Measurements from ENCODE around the gene NOL4L. TPM values are rescaled to one million over a fixed set of nuclear protein-coding genes. Genes with fewer than 3 reads are reported as not detected.

The NOL4L gene
- total RNA-seq, 1 donor from 2014 or later = 27.8 TPM

DNA sequence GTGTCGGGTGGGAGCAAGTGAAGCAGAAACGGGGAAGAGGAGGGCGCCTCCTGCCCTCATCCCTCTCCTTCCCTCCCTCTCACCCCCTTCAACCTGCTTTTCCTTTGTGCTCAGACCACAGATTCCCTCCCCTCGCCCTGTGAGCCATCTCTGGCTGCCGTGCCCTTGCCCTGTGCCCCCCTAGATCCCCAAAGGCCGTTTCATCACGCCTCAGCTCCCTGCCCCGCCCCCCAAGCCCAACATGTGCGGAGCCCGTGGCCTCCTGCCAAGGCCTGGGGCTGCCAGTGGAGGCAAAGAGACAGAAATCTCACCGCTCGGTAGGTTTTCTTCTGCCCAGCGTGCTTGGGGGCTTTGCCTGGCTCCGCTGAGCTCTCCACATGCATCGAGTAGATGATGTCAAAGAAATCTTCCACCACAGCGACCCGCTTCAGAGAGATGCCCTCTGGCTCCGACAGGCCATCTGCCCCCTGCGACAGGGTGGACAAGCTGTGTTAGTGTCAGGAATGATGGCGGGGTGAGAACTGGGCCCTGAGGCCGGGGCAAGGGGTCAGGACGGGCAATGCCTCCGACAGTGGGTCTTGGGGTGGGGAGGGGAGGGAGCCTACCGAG lies 57.6 kb downstream of the NOL4L start:
- intact Hi-C loops (cut with micrococcal nuclease) = no loop called here

- intact Hi-C loops (cut with micrococcal nuclease) = no loop called here
Measured at GRCh38 chr20:32527052-32527446, 58.1 kb downstream of the NOL4L start.

GRCh38 chr20:32526541-32526940 lies 58.6 kb downstream of the NOL4L start:
- intact Hi-C loops (cut with micrococcal nuclease) = no loop called here

DNA sequence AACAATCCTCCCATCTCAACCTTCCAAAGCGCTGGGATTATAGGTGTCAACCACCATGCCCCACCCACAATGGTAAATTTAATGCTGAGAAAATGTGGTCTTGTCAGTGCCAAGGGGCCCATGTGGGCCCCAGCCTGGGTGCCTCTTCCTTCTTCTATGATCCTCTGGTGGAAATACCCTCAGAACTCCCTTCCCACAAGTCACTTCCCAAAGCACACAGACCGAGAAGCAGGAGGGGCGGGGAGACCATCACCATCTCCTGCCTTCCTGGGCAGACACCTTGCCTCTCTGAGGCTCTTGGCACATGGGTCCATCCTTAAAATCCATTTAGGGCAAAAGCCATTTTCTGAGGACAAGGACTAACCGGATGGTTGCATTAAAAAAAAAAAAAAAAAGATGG lies 59.0 kb downstream of the NOL4L start:
- intact Hi-C loops (cut with micrococcal nuclease) = no loop called here

- intact Hi-C loops (cut with micrococcal nuclease) = loop anchor here (5.0 kb wide), 1 partner anchor 57 kb away; no protein-coding TSS in a partner anchor
Measured at GRCh38 chr20:32524829-32525501, 60.2 kb downstream of the NOL4L start.

GRCh38 chr20:32523613-32524213 lies 61.4 kb downstream of the NOL4L start:
- intact Hi-C loops (cut with micrococcal nuclease) = loop anchor here (5.0 kb wide), 1 partner anchor 59 kb away; no protein-coding TSS in a partner anchor

DNA sequence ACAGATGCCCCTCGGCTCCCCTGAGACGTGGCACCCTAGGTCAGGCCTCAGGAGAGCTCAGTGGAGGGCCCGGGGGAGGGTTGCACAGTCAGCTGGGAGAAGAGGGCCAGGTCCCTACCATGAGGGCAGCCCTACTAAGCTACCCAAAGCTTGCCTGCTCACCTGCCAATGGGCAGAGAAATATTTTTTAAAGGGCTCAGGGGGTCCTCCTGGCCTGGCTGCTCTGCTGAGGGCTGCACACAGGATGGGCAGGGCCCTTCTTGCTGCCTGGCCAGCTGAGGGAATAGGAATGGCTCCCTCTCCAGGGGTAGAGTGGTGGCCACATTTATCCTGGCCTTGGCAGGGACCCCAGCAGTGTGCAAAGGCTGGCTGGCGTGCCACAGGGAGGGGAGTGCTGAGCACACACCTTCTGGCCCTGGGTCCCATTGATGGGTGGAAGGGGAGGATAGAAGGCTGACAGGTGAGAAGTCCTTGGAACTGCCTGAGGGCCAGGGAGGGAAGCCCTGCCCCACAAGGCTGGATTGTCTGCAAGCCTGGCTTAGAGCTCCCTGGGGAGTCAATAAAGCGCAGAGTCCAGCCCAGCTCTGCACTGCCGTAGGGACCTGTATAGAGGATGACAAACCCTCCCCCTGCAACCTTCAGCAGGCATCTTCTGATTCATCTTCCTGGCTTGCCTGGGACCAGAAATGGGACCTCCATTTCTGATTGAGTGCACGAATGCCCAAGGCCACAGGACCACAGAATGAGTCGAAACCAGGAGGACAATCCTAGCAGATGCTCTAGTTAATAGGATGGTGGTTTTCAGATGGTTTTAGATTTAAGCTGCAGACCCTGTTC lies 62.1 kb downstream of the NOL4L start:
- intact Hi-C loops (cut with micrococcal nuclease) = loop anchor here (5.0 kb wide), 1 partner anchor 59 kb away; no protein-coding TSS in a partner anchor

GRCh38 chr20:32522526-32522775 lies 62.7 kb downstream of the NOL4L start:
- intact Hi-C loops (cut with micrococcal nuclease) = loop anchor here (5.0 kb wide), 1 partner anchor 60 kb away; no protein-coding TSS in a partner anchor

DNA sequence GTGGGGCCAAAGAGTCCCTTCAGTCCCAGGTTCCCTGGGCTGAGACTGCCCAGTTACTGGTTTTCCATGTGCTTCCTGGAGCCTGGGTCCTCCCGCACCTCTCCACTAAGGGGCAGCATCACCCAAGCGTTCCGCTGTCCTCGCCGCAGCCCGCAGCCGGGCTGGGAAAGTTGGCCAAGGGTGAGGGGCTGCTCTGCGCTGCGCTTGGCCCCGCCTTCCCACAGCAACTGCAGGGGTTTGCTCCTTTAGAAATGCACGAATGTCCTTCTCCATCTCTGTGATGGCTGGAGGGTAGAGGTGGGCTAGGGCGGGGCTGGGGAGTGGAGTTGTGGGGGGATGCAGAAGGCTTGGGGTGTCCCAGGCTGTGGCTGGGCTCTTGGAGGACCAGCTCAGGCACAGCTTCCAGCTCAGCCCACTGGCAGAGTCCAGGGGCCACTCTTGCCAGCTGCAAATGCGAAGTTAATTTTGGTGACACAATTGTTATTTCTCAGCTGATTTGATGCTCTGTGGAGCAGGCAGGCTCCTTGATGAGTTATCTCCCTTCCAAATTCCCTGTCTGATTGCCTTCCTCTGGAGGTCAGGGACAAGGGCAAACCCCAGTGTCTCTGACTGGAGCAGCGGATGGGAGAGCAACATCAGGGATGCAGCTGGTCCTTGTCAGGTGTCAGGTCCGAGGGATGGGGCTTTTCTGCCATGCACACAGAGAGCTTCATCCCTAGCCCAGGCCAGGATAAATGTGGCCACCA lies 63.2 kb downstream of the NOL4L start:
- intact Hi-C loops (cut with micrococcal nuclease) = loop anchor here (1.0 to 5.0 kb wide), 2 partner anchors 60 to 131 kb away; no protein-coding TSS in a partner anchor

GRCh38 chr20:32520927-32521203 lies 64.3 kb downstream of the NOL4L start:
- intact Hi-C loops (cut with micrococcal nuclease) = loop anchor here (1.0 to 5.0 kb wide), 2 partner anchors 61 to 132 kb away; no protein-coding TSS in a partner anchor

- intact Hi-C loops (cut with micrococcal nuclease) = no loop called here
Measured at GRCh38 chr20:32519381-32519730, 65.8 kb downstream of the NOL4L start.

DNA sequence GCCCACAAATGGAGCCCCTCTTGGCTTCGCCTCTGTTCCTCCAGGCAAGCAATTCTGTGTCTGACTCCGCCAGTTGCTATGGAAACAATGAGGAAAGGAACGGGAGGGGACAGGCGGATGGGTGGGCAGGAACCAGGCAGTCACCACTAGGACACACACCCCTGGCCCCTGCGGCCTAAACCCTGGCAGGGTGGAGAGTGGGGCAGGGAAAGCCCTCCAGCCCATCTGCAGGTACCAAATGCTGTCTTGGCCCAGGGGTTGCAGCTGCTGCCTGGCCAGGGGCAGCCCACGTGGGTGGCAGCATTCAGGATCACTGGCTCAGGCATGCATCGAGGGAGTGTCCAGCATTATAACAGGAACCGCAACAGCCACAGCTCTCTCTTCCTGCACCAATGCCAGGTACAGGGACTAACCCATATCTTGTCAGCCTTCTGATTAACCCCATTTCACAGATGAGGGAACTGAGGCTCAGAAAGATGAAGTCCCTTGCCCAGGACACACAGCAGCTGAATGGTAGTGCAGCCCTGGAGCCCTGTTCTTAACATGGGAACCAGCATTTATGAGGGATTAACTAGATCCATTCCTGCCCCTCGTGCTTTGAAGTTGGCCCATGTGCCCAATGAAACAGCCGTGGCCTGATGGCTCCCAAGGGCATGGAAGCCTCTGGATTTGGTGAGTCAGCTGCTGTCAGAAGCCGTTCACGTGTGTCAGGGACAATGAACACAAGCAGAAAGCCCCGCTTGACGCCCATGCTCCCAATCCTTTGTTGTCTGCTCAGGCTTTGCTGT lies 66.3 kb downstream of the NOL4L start:
- intact Hi-C loops (cut with micrococcal nuclease) = no loop called here

DNA sequence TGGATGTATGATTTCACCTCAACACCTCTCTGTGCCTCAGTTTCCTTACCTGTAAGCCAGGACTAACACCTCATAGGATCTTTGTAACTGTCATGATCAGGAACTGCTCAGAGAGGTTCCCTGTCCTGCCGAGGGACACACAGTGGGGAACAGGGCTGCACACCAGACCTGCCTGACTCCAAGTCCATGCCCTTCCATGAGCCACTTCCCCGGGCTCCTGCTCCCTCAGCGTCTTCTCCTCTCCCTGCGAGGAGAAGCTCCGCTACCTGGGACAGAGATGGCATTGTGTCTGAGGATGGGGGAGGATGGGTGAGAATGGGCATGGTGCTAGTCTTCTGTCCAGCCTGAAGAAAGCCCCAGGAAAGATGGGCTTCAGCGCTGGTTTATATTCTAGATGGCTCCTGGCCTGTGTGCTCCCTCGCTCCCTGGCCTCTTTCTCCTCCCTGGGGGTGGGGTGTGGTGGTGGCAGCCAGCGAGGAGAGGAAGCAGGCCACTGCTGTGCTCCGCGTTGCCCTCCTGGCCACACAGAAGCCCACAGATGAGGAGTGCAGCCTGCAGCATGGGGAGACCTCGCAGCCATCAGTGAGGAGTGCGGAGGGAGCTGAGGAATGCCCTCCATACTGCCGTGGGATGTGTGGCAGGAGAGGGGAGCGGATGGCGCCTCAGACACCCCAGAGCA lies 67.1 kb downstream of the NOL4L start:
- intact Hi-C loops (cut with micrococcal nuclease) = no loop called here

DNA sequence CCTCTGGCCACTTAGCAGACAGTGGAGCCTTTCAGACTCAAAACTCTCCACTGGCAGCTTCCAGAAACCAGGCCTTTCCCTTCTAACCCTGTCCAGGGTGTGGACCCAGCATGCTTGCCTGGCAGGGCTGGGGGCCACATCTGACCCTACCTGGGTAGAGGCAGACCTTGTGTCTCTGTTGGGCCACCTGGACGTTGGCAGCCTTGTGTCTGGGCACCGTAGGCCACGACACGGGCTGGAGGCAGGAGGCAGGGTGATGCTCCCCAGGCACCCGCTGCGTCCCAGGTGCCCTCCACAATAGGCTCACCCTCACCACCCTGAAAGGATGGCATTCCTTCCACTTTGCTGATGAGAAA lies 67.6 kb downstream of the NOL4L start:
- intact Hi-C loops (cut with micrococcal nuclease) = no loop called here

DNA sequence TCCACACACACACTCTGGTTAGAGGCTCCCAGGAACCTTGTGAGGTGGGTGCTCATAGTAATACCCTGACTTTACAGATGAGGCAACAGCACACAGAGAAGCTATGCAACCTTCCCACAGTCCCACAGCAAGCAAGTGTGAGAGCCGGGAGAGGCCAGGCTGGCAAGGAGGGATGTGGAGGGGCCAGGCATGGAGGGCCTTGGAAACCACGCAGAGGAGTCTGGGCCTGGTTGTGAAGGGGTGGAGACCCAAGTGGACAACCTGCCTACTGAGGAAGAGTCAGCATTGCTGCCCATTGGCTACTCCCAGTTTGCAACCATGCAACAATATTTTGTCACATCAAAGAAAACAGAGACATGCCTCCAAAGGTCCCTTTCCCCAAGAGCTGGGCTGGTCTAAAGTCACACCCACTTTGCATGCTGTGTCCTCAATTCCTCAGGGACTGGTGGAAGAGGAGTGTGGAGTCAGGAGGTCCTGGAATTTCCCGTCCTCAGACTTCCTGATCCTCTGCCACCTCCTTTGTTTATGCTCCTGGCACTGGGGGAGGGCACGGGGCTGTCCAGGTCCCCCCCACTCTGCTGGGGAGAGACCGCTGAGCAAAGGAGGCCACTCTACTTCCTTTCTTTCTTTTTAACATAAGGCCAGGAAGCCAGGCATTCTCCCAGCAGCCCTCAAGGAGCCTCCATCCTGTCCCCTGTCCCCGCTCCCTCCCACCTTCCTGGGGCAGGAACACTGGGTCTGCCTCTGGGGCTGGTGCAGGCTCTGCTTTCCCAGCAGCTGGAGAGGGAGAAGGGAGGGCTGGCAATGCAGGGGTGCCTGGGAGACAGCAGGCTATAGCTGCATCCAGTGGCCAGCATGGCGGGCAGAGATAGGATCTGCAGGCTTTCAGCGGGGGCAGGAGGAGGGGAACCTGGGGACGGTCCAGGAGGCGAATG lies 68.3 kb downstream of the NOL4L start:
- intact Hi-C loops (cut with micrococcal nuclease) = no loop called here

GRCh38 chr20:32515631-32516101 lies 69.5 kb downstream of the NOL4L start:
- intact Hi-C loops (cut with micrococcal nuclease) = no loop called here

DNA sequence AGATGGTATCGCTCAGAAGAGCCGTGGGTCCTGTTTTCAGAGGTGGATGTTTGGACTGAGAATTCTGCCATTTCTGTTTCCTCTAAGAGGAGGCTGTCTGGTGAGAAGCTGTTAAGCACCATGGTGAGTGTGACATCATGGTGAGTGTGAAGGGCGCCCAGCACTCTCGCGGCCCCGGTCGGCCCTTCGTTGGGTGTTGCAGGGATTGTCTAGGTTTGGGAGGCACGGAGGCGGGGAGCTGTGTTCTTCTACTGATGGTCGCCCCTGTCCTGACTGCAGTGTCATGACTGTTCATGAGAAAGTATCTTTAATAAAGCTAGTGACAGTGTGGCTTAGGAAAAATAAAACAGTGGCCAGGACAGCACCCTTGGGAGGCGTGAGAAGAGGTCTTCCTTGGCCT lies 70.4 kb downstream of the NOL4L start:
- intact Hi-C loops (cut with micrococcal nuclease) = no loop called here

GRCh38 chr20:32513031-32513866 lies 71.9 kb downstream of the NOL4L start:
- intact Hi-C loops (cut with micrococcal nuclease) = no loop called here
